Hepatocyte (in vitro differentiated cells): ENCODE results near the gene TPM4. TPM values are rescaled to one million over a fixed set of nuclear protein-coding genes. Genes with fewer than 3 reads are reported as not detected.

Experiments
- DNase-seq: peaks from one replicate; pipeline ENCODE4 v3.0.0-alpha.2; 2016; ENCODE audit warnings: low spot score
- H2AFZ ChIP-seq: fragments of 200-600 bp; sonication (generic); 2 replicates; pipeline ENCODE4 v1.6.0; 2016; ENCODE audit warnings: antibody characterized with exemption, mild to moderate bottlenecking
- H3K27ac ChIP-seq: fragments of 200-600 bp; sonication (generic); 2 replicates; pipeline ENCODE4 v1.5.1; 2016; ENCODE audit warnings: mild to moderate bottlenecking
- H3K27me3 ChIP-seq: fragments of 200-600 bp; sonication (generic); 2 replicates; pipeline ENCODE4 v1.6.1; 2016
- H3K36me3 ChIP-seq: fragments of 200-600 bp; sonication (generic); replicated peaks from 2 replicates; pipeline ENCODE4 v1.5.1; 2016; ENCODE audit warnings: low read depth; ENCODE audit not compliant: insufficient read depth
- H3K4me1 ChIP-seq: fragments of 200-600 bp; sonication (generic); 2 replicates; pipeline ENCODE4 v1.5.1; 2016; ENCODE audit warnings: mild to moderate bottlenecking, moderate library complexity; ENCODE audit not compliant: insufficient read depth
- H3K4me2 ChIP-seq: fragments of 200-600 bp; sonication (generic); 2 replicates; pipeline ENCODE4 v1.6.0; 2016
- H3K4me3 ChIP-seq: fragments of 200-600 bp; sonication (generic); 2 replicates; pipeline ENCODE4 v1.5.1; 2016; ENCODE audit warnings: mild to moderate bottlenecking
- H3K79me2 ChIP-seq: fragments of 200-600 bp; sonication (generic); 2 replicates; pipeline ENCODE4 v1.6.0; 2017; ENCODE audit warnings: mild to moderate bottlenecking
- H3K9me2 ChIP-seq: fragments of 200-600 bp; sonication (generic); replicated peaks from 2 replicates; pipeline ENCODE4 v1.6.0; 2017; ENCODE audit warnings: mild to moderate bottlenecking; ENCODE audit not compliant: insufficient read depth
- H3K9me3 ChIP-seq: fragments of 200-600 bp; sonication (generic); 2 replicates; pipeline ENCODE4 v1.5.1; 2016; ENCODE audit warnings: low read depth, mild to moderate bottlenecking
- H4K20me1 ChIP-seq: fragments of 200-600 bp; sonication (generic); 2 replicates; pipeline ENCODE4 v1.6.0; 2016; ENCODE audit warnings: mild to moderate bottlenecking; ENCODE audit not compliant: insufficient read depth, poor library complexity, severe bottlenecking
- CTCF ChIP-seq: fragments of 200-600 bp; sonication (generic); IDR thresholded peaks from 2 replicates; pipeline ENCODE4 v1.5.1; 2016; ENCODE audit warnings: antibody characterized with exemption, mild to moderate bottlenecking; ENCODE audit not compliant: poor library complexity
- EZH2 ChIP-seq: fragments of 200-600 bp; sonication (generic); IDR thresholded peaks from 2 replicates; pipeline ENCODE4 v1.6.1; 2016; ENCODE audit warnings: antibody characterized with exemption, mild to moderate bottlenecking, borderline replicate concordance
- EZH2phosphoT487 ChIP-seq: fragments of 200-600 bp; sonication (generic); IDR thresholded peaks from one replicate; pipeline ENCODE4 v1.6.1; 2018; ENCODE audit warnings: antibody characterized with exemption, mild to moderate bottlenecking, low read depth, moderate library complexity; ENCODE audit not compliant: unreplicated experiment, severe bottlenecking
- WGBS: methylation state at CpG from one replicate; pipeline ENCODE4 v1.1.6; 2016; ENCODE audit warnings: low lambda C conversion rate; ENCODE audit errors: missing lambda C conversion rate; 5-methylcytosine and 5-hydroxymethylcytosine counted together
- polyA plus RNA-seq: library from polyadenylated mRNA; unstranded; fragments of >200 nt; fragmentation: Nextera tagmentation; extraction: Ambion mirVana; gene quantifications from 2 replicates; pipeline ENCODE4 v1.2.1, GENCODE V29; 2016
- total RNA-seq: library from RNA; depleted of rRNA; stranded (reverse); fragments of >200 nt; gene quantifications from 2 replicates; pipeline ENCODE4 v1.2.3, GENCODE V29; 2014

TPM4 gene
- total and polyA plus RNA-seq, 2 experiments from 2014 or later, result 337 to 417 TPM

DNA sequence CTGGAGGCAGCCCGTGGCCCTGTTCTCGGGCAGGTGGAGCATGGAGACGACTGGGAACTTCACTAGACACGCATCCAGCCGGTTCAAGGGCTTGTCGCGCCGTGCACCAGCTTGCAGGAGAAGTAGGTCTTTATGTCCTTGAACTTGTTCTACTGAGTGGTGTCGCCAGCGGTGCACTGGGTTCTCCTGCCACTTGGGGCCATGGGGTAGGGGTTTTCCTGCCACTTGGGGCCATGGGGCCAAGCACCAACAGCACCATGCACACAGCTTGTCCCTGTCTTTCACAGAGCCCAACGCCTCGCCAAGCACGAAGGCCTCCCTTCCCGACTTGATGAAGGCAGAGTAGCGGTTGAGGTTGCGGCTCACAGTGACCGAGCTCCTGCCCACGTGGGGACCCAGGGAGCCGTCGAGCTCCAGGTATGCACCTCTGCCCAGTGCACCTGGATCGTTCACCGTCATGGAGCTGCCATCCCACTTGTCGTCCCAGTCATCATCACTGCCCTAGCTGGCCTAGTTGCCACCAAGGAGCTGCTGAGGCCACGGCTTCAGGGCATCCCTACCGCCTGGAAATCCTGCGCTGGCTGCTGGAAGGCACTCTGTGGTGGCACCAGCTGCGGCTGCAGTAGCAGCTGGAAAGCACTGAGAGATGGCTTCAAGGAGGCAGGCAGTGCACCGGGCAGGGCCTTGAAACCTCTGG lies 40.5 kb upstream of the TPM4 start:
- Histone ChIP-seq H3K4me2 (no peak overlapping the region), H3K4me1 (no peaks in the 10 kb centered on the region), H2AFZ (no peak overlapping the region), H3K4me3 (no peak overlapping the region), H3K36me3 (no peaks in the 10 kb centered on the region), H3K9me3 (no peaks in the 10 kb centered on the region), H3K27me3 (no peaks in the 10 kb centered on the region), H3K27ac (no peak overlapping the region), H4K20me1 (no peaks in the 10 kb centered on the region), H3K9me2 (no peaks in the 10 kb centered on the region), H3K79me2 (no peaks in the 10 kb centered on the region)
- WGBS, result 85% methylated on average over 28 of the region's 28 CpGs
- DNase-seq, result no peak
- TF ChIP-seq EZH2 (no peak), CTCF (no peak), EZH2phosphoT487 (no peak)

- H3K4me3 ChIP-seq, result no peak overlapping the region
- WGBS, result 81% methylated on average over 10 of the region's 10 CpGs
- H3K4me1 ChIP-seq, result no peaks in the 10 kb centered on the region
These were observed 39.8 kb upstream of the TPM4 start for GRCh38 chr19:16036397-16036925.

GRCh38 chr19:16036941-16037340 lies 39.4 kb upstream of the TPM4 start:
- Histone ChIP-seq H3K9me2 (no peaks in the 10 kb centered on the region), H3K27ac (no peak overlapping the region), H3K4me1 (no peaks in the 10 kb centered on the region), H3K4me3 (no peak overlapping the region), H3K36me3 (no peaks in the 10 kb centered on the region), H3K9me3 (no peaks in the 10 kb centered on the region), H2AFZ (no peak overlapping the region), H3K27me3 (no peaks in the 10 kb centered on the region), H3K79me2 (no peaks in the 10 kb centered on the region), H4K20me1 (no peaks in the 10 kb centered on the region), H3K4me2 (no peak overlapping the region)
- TF ChIP-seq CTCF (no peak), EZH2 (no peak), EZH2phosphoT487 (no peak)
- no peak for DNase-seq
- 90% methylated on average over 11 of the region's 11 CpGs for WGBS

More at GRCh38 chr19:16036397-16036925, 39.8 kb upstream of the TPM4 start:
- no peak for DNase-seq
- Histone ChIP-seq H3K4me2 (no peak overlapping the region), H3K79me2 (no peaks in the 10 kb centered on the region), H3K9me3 (no peaks in the 10 kb centered on the region), H2AFZ (no peak overlapping the region), H4K20me1 (no peaks in the 10 kb centered on the region), H3K9me2 (no peaks in the 10 kb centered on the region), H3K27me3 (no peaks in the 10 kb centered on the region), H3K36me3 (no peaks in the 10 kb centered on the region), H3K27ac (no peak overlapping the region)
- TF ChIP-seq EZH2phosphoT487, result no peak

DNA sequence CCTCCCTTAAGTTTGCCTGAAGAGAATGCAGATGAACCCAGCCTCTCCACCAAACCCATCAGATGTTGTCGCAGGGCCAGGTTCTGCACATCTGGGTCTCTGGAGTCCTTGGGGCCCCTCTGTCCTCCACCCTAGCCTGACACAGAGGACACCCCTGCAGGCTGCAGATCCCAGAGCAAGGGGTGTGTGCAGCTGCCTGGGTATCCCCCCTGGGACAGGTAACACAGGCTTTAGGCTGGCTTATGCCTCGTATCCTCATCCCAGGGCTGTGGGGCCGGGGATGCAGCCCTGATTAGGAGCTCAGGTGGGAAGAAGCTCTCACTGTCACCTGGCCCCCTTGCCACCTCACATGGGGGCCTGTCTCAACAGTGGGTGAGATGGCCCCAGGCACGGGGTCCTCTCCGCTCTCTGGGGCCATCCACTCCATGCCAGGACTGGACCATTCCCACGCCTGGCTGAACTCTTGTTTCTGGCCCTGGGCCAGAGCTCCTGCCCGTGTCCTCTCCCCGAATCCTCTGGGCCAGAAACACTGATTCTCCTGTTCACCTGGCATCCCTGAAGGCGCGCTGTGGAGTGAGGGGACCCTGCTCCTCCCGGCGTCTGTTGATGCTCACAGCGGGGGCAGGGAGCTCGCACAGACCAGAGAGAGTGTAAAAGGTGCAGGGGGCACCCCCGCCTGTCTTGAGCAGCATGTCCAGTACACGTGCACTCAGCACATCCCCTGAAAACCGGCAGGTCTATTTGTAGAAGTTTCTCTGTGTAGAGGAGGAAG lies 38.7 kb upstream of the TPM4 start:
- Histone ChIP-seq H3K9me2 (no peaks in the 10 kb centered on the region), H3K27ac (no peak overlapping the region), H3K79me2 (no peaks in the 10 kb centered on the region), H3K4me3 (no peak overlapping the region), H4K20me1 (no peaks in the 10 kb centered on the region), H3K9me3 (no peaks in the 10 kb centered on the region), H2AFZ (no peak overlapping the region), H3K4me1 (no peaks in the 10 kb centered on the region), H3K36me3 (no peaks in the 10 kb centered on the region), H3K27me3 (no peaks in the 10 kb centered on the region), H3K4me2 (no peak overlapping the region)
- WGBS, result 85% methylated on average over 17 of the region's 17 CpGs
- no peak for DNase-seq
- TF ChIP-seq CTCF (no peak), EZH2 (no peak), EZH2phosphoT487 (no peak)
